HG03039 (cell line): ENCODE measurements around the gene CREB3L2.

Experiments used
- ATAC-seq: cut with Tn5 transposase; IDR thresholded peaks from one replicate; pipeline ENCODE4 v1.9.1; 2021; ENCODE audit warnings: mild to moderate bottlenecking, moderate library complexity; ENCODE audit not compliant: unreplicated experiment

CREB3L2 gene

DNA sequence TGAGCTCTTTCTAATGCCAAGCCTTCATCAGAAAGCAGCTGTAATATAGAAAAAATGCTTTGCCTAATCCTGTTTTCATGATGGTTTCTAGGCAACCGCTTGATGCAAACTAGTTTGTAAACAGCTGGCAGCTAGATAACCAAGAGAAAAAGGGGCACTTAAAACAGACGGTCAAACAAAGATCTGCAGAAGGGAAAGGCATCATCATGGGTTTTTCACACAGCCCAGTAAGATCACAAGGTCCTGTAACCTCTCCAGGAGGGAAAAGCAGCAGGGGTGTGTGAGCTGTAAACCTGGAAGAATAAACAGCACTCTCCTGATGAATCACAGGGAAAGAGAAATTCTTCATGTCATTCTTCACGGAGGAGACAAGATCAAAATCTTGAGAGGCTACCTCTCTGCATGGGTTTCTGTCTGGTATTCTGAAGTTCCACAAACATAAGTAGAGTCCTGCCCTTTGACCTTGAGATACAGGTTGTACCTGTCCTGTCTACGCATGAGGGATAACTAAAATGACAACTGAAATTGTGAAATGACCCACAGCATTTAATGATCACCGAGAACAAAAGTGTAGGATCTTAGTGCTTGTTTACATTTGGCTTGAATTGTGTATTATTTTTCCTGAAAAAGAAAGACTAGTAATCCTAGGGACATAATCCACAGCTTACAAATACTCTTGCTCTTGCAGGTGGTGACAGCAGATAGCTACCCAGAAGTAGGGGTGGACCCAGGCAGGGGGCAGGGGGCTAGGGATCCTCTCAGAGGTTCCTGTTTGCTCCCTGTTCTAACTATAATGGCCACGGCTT, 48.0 kb downstream of the CREB3L2 start:
- ATAC-seq = no peak

DNA sequence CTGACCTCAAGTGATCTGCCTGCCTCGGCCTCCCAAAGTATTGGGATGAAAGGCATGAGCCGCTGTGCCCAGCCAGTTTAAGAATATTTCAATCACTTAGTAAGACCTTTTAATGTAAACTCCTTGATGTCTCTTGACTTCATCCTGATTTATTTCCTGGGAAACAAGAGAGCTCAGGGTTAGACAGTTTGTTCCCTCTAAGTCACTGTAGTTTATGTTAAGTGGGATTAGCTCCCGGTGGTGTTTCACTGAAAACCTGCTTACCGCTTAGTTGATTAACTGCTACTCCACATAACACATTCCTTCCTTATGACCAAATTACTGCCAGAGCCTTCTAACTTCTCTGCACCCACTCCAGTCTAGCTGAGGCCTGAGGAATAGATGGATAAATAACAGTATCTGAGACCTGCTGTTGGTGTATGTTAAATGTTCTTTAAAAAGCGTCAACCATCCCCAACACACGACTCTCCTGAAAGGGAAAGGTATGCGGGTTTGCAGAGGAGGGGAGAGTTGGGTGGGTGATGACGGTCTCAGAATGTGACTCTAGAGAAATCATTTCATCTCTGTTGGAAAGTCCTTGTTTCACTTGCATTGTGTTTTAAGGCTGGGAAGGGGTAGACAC, 48.7 kb downstream of the CREB3L2 start:
- no peak for ATAC-seq

DNA sequence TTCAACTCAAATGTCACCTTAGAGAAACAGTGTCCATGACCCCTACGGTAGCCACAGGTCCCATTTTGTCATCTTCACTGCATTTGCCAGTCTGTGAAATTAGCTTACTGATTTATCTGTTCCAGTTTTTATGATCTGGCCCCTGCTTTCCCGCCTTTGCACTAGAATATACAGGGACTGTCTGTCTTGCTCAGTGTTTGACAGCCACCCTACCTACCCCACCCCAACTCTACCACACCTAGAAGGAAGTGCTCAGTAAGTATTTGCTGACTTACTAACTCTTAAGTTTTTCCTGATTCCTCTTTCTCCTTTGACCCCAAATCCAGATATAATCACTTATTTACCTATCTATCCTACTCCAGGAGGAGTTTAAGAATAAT, 49.5 kb downstream of the CREB3L2 start:
- ATAC-seq = no peak

DNA sequence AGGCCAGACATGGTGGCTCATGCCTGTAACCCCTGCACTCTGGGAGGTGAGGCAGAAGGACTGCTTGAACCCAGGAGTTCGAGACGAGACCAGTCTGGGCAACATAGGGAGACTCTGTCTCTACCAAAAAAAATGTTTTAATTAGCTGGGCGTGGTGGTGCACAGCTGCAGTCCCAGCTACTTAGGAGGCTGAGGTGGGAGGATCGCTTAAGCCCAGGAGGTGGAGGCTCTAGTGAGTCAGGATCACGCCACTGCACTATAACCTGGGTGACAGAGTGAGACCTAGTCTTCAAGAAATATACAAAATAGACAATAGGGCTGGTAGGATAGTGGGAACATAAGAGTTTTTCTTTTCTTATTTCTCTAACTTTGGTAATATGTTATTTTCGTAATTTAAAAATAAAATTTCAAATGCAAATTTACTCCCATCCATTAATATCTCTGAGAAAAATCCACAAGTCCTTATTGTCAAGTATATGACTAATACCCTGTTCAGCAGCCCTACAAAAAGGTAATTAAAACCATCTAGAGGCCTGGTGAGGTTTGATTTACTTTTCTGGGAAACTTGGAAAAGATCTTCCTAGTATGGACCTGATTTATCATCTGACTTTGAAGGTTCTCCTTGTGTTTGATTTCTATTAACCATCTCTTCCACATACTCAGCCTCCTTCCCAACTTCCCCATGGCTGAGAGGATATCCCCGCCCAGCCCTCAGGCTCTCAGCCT, 50.0 kb downstream of the CREB3L2 start:
- no peak for ATAC-seq

DNA sequence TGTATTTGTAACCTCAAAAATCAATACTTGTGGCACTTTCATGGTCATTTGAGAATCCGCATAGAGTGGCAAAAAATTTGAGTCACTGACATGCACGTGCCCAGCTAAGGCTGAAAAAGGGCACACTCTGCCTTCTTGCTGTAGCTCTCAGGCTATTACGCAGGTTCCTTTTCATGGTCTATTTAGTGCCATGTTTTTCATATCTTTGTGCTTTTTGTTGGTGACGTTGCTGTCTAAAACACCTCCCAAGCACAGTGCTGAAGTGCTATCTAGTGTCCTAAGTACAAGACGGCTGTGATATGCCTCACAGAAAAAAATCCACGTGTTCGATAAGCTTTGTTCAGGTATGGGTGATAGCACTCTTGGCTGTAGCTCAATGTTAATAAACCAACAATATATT, 50.9 kb downstream of the CREB3L2 start:
- no peak for ATAC-seq

DNA sequence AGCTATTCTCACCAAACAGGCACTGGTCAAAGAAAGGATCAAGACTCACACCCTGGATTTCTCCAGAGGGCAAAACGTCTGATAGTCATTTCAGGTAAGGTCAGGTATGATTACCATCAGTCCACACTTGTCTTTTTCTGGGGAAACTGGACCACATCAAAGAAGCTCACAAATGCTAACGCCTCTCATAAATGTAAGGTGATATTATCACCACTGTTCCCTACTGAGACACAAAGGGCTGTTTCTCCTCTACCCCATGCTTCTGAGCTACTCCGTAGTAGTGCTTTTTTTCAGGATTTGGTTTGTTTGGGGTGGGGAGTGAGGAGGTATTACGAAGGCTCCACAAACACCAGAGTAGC, 51.6 kb downstream of the CREB3L2 start:
- ATAC-seq = no peak

DNA sequence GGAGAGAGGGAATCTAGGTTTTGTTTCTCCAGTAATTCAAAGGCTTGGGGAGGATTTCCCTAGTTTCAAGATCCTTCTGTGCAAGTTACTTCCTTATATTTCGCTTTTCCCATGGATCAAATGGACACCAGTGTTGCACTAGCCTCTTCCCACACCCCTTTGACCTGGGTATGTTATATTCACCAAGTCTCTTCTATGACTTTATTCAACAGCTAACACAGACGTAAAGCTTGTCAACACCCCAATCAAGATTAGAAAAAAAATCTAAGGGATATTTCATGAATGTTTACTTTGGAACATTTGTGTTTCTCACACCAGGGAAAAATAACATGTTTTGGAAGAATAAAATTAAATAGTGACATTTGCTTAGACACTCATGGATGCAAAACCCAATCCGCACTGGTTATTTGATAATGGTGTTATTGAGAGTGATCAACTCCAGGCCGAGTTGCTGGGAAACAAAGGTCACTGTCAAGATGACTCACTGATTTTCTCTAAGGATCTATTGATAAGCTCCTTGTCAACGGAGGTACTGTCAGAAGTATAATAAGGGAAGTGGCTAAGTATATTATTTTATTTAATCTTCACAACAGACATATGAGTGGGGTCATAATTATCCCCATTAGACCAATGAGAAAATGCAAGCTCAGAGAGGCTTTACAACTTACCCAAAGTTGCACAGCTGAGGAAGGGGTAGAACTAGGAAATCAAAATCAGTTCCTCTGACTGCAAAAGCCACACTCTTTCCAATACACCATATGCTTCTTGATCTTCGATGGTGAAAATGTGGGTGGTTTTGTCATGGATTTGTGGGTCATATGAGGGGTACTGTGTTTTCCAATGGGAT, 52.2 kb downstream of the CREB3L2 start:
- no peak for ATAC-seq

DNA sequence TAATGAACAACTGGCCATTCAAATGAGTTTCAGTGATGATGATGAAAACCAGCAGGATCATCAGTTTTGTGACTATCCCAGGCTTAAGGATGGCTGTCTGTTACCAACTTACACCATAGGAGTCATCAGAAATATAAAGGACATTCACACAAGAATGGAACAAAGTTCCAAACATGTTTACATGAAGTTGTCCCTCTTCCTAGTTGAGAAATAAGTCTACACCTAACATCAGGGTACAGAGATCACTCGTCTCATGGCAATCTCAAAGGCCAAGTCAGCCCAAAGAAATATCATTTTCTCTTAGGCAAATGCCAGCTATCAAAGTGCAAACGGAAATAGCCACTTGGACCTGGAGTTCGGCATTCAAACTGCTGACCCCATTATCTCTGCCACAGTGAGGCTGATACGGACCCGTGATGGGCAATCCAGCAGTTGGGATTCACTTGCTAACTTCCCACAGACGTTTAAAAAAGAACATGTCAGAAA, 53.0 kb downstream of the CREB3L2 start:
- ATAC-seq = no peak

DNA sequence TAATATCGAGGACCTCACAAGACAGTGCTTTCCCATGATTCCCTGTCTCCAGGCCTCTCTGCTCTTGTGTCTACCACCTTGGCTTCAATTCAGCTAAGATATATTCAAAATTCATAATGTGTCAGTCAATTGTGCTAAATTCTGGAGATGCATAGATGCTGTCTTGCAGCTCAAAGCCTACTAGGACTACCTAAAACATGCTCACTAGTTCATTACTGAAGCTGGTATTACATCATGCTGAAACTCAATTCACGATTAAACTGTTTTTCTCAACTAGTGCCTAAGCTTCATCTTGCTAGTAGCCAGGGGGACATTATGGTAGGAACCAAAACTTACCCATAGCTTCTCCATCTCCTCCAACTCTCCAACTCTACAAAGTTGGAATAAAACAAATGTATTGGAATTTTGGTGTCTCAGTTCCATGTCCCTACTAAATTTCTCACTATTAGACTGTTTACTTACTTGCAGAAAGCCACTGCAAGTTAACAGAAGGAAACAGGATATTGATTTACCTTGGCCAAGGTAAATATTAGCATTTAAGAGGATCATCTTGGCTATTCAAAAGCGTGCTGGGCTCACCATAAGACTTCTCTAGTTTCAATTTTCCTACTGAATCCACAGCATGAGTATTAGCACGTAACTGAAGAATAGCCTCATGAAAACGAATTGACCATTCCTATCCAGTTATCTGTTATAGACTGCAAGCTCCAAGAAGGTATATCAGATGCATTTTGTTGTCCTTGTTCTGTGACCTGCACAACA, 53.6 kb downstream of the CREB3L2 start:
- no peak for ATAC-seq

DNA sequence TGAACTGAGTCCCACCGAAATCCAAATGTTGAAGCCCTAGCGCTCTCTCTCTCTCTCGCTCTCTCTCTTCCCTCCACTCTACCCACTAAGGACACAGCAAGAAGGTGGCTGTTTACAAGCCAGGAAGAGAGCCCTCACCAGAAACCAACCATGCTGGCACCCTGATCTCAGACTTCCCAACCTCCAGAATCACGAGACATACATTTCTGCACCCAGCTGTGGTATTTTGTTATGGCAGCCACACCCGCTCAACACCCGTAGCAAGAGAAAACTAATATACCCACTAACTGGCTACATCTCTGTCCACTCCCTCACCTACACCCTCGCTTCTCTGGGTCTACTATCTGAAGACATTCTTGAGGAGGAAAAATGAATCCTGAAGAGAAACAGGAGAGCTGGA, 54.8 kb downstream of the CREB3L2 start:
- ATAC-seq = no peak

DNA sequence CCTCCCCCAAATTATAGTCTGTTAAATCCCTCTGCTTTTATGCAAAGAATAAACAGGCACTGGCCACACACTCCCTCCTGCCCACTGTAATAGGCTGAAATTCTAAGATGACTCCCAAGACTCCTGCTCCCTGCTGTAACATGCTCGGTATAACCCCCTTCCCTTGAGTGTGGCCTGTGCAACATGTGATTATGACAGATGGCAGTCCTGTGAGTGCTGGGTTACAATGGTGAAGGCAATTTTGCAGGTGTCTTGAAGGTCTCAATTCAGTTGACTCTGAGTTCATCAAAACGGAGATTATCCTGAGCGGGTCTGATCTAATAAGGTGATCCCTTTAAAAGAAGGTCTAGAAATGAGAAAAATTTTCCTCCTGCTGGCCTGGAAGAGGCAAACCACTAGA, 55.9 kb downstream of the CREB3L2 start:
- no peak for ATAC-seq

DNA sequence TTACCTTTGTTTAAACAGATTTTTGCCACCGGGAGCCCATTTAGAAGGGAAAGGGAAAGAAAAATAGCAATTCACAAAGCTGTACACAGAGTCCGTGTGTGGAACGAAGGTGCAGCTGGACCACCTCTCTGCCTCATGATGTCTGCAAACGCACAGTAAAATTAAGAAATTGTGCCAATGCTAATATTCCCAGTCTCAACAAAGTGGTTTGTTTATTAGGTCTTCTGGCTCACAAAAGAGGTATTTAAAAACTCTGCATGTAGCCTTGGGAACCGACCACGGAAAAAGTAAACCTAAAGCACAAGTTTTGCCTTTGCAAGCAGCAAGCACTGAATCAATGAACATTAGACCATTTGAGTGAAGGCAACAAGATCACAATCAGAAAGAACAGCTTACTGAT, 57.7 kb downstream of the CREB3L2 start:
- no peak for ATAC-seq

DNA sequence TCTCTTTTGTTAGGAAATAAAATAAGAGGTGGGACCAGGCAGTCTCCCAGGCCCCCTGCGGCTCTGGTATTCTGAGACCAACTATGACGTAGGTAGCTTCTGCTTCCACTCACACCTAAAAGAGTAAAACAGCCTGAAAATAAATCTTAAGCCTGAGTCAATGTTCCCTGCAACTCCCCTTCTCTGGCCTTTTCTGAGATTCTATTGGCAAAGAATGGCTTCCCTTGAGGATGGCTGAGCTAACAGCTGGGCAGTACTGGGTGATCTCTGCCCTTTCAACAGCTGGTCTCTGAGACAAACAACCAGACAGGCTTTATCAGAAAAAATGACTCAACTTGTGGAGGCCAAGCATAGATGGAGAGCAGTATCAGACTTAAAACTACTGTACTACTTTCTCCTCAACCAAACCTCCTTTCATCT, 58.7 kb downstream of the CREB3L2 start:
- ATAC-seq = no peak

DNA sequence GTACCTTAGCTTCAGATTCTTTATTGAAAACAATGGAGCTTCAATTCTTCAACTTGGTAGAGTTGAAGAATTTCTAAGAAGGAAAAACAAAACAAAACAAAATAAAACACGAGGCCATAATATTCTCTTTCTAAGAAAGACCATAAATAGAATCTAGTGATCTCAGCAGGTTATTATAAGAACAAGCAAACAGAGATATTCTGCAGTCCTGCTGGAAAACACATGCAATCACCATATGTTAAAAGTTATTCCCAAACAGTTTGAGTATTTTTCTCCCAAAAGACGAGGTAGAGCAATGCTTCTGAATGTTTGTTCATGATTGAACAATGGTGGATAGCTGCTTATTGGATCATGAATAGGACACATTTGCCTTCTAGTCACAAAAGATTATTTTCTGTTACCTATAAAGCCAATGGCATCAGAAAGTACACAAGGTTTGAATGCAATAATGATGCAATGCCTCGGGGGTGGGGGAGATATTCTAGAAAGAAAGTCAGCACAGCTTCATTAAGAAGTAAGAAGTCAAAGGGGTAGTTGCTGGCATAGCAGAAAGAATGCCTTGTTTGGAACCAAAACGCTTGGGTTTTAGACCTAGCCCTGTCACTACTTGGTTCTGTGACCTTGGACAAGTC, 59.3 kb downstream of the CREB3L2 start:
- no peak for ATAC-seq

DNA sequence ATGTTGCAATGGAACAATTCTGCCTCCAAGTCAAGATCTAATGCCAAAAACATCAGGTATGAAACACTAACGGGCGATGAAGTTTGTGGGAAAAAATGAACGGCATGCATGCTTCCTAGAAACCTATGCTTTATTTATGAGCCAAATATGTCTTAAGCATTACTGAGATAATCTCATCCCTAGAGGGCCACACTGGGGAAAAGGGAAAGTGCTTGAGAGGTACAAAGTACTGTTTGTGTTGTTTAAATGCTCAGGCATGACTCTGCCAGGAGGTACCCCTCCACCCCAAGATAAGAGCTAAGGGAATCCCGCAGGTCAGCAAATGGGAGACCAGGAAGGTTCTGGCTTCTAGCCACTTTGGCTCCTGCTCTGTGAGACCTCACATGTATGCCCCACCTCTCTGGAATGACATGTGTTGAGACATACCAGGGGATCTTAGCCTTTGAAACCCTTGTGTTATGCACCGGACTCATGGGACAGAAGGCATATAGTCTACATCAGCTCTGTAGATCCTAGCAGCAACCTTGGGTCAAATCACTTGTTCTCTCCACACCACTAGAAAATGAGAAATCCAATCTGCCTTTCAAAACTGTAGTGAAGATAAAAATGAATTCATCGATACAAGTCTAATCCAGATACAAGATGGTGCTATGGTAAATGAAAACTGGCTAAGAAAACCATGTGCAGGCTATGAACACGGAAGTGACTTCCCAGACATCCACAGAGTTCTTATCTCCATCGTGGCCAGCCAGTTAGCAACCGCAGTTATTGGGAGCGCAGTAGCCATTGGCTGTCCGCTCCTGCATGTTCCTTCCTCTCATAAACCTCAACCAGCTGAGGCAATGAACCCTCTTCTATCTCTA, 61.0 kb downstream of the CREB3L2 start:
- no peak for ATAC-seq

DNA sequence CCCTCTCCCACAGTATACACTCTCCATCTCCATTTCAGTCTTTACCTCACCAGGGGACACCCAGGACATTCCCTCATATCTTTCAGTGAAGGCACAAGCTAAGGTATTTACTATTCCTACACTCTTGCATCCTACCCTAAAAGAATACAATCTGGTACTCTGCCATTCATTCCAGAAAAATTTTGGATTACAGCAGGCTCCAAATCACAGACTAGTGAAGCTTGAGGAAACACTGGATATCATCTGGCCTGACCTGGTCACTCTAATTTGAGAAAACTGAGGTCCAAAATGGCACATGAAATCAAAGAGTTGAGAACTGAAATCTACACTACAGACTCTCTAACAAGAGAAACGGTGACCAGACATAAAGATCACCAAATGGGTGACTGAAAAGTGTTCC, 61.7 kb downstream of the CREB3L2 start:
- ATAC-seq = no peak

DNA sequence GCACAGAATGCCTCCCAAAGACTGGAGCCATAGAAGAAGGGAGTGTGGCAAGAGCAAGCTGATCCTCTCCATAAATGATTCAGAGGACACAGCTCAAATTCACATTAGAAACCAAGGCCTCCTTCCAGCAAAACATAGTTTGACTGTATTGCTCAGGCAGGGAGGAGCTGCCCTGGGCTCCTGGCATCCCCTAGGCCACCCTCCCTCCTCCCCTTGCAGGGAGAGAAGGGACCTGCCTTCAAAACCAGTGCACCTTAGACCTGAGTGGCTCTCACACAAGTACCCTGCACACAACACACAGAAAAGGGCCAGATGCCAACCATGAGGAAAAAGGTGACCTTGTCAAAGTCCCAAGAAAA, 64.7 kb downstream of the CREB3L2 start:
- no peak for ATAC-seq

DNA sequence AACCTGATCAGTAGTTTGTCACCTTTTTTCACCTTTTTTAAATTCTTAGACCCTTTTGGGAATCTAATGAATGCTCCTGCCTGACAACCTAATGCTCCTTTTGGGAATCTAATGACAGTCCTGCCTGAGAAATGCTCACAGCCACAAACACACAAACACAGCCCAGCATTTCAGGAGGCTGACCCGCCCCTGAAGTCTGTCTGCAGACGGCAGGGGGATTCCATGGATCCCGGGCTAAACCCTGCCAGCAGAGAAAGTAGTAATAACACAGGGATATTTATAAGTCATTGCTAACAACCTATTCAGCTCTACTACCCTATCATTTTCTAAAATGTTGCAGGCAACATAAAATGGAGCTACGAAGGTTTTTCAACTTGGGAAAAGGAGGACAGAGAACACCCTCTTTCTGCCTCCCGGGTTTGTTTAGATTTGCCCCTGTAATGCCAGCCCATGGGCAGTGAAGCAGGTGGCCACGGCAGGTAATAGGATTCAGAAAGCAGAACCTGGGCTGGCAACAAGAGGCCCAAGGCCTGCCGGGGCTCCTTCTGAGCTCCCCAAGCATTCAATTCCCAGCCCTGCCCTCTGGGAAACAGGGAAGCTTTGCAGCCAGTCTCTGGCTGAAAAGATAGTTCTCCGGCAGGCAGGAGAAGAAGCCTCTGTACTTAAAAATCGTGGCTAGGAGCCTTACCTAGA, 65.2 kb downstream of the CREB3L2 start:
- ATAC-seq = no peak
